Vagina (tissue), 2 donors: ENCODE measurements around the gene TMEM164.

Experiments
- POLR2A ChIP-seq, 2 donors: fragments of 450-650 bp; IDR thresholded peaks; one replicate each; pipeline ENCODE4 v1.6.1; 2017; ENCODE audit warnings: antibody characterized with exemption in 2 of 2, mild to moderate bottlenecking in 2 of 2, moderate library complexity in 2 of 2
- TF ChIP-seq, protein P1 (sequence below), 3 experiments: fragments of 450-650 bp in 2 of 3; fragments of 200-600 bp in 1 of 3; sonication (generic) in 1 of 3; IDR thresholded peaks; one replicate each; pipeline ENCODE4 v1.5.1; 2017 to 2019; ENCODE audit warnings: antibody characterized with exemption in 3 of 3, mild to moderate bottlenecking in 2 of 3, moderate library complexity in 2 of 3

DNA sequence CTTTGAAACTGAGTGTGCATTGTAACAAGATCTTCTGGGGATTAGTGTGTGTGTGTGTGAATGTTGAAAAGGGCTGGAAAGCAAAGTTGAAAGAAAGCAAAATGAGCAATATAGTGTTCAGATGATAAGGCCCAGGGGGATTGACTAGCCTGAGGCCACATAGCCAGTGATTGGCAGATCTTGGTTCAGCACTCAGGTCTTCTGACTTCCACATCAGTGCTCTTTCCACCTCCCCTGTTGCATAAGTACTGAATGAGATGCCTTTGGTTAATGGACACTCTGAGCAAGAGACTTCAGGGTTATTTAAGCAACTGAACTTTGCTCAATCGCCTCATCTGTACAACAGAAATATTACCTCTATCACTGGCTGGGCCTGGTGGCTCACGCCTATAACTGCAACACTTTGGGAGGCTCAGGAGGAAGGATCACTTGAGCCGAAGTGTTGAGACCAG, 120.4 kb downstream of the TMEM164 start:
- no peak for TF ChIP-seq POLR2A (IDR thresholded peaks at IDR 0.05)
- TF ChIP-seq, protein P1, sequence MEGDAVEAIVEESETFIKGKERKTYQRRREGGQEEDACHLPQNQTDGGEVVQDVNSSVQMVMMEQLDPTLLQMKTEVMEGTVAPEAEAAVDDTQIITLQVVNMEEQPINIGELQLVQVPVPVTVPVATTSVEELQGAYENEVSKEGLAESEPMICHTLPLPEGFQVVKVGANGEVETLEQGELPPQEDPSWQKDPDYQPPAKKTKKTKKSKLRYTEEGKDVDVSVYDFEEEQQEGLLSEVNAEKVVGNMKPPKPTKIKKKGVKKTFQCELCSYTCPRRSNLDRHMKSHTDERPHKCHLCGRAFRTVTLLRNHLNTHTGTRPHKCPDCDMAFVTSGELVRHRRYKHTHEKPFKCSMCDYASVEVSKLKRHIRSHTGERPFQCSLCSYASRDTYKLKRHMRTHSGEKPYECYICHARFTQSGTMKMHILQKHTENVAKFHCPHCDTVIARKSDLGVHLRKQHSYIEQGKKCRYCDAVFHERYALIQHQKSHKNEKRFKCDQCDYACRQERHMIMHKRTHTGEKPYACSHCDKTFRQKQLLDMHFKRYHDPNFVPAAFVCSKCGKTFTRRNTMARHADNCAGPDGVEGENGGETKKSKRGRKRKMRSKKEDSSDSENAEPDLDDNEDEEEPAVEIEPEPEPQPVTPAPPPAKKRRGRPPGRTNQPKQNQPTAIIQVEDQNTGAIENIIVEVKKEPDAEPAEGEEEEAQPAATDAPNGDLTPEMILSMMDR (IDR thresholded peaks at IDR 0.05) = no peak
